Keratinocyte (primary cell): ENCODE results near the gene MST1. TPM values are rescaled to one million over a fixed set of nuclear protein-coding genes. Genes with fewer than 3 reads are reported as not detected.

ENCODE experiments used
- DNase-seq: peaks from one replicate; pipeline ENCODE4 v3.0.0-alpha.2; 2011; ENCODE audit warnings: low read depth, missing footprints, low spot score
- FAIRE-seq: peaks from 2 replicates; lab custom pipeline; 2011; peaks lifted over from hg19 to GRCh38; lab: Jason Lieb, UNC
- H2AFZ ChIP-seq: 2 replicates; pipeline ENCODE4 v1.6.0; 2012; ENCODE audit warnings: low read length, control low read depth, inconsistent platforms; ENCODE audit not compliant: control insufficient read depth
- H3K27ac ChIP-seq: 2 replicates; pipeline ENCODE4 v1.5.1; 2011; ENCODE audit warnings: low read length; ENCODE audit not compliant: control insufficient read depth, insufficient read depth
- H3K27me3 ChIP-seq: 3 replicates; pipeline ENCODE4 v1.6.0; 2011; ENCODE audit warnings: low read length; ENCODE audit not compliant: control insufficient read depth, insufficient read depth; ENCODE audit errors: extremely low read depth
- H3K36me3 ChIP-seq, 2 experiments: 2 replicates in 1 of 2; 3 replicates in 1 of 2; pipeline ENCODE4 v1.5.1; 2011; ENCODE audit warnings: low read length in 2 of 2, mild to moderate bottlenecking in 1 of 2; ENCODE audit not compliant: control insufficient read depth in 2 of 2, insufficient read depth in 2 of 2; ENCODE audit errors: extremely low read depth in 1 of 2
- H3K4me1 ChIP-seq: 3 replicates; pipeline ENCODE4 v1.5.1; 2011; ENCODE audit warnings: low read length; ENCODE audit not compliant: control insufficient read depth, insufficient read depth; ENCODE audit errors: extremely low read depth
- H3K4me2 ChIP-seq: 3 replicates; pipeline ENCODE4 v1.6.0; 2011; ENCODE audit warnings: low read depth, low read length; ENCODE audit not compliant: control insufficient read depth, insufficient read depth; ENCODE audit errors: extremely low read depth
- H3K4me3 ChIP-seq, 3 experiments: fragments of 200-600 bp in 1 of 3; sonication (generic) in 1 of 3; 2 replicates in 2 of 3; 3 replicates in 1 of 3; pipeline ENCODE4 v1.5.1; 2011 to 2016; ENCODE audit warnings: low read length in 3 of 3, mild to moderate bottlenecking in 3 of 3, control low read depth in 2 of 3, inconsistent platforms in 1 of 3, low read depth in 1 of 3, mixed read lengths in 1 of 3, mixed run types in 1 of 3, moderate library complexity in 1 of 3; ENCODE audit not compliant: control insufficient read depth in 2 of 3, insufficient read depth in 2 of 3; ENCODE audit errors: extremely low read depth in 1 of 3
- H3K79me2 ChIP-seq: 2 replicates; pipeline ENCODE4 v1.6.0; 2012; ENCODE audit warnings: low read length; ENCODE audit not compliant: control insufficient read depth, insufficient read depth
- H3K9ac ChIP-seq: 3 replicates; pipeline ENCODE4 v1.6.0; 2011; ENCODE audit warnings: low read length; ENCODE audit not compliant: control insufficient read depth, insufficient read depth; ENCODE audit errors: extremely low read depth
- H3K9me1 ChIP-seq: 3 replicates; pipeline ENCODE4 v1.6.0; 2011; ENCODE audit warnings: low read length; ENCODE audit not compliant: control insufficient read depth, insufficient read depth; ENCODE audit errors: extremely low read depth
- H3K9me3 ChIP-seq: 2 replicates; pipeline ENCODE4 v1.5.1; 2012; ENCODE audit warnings: low read depth, low read length; ENCODE audit not compliant: control insufficient read depth
- H4K20me1 ChIP-seq: 3 replicates; pipeline ENCODE4 v1.6.0; 2011; ENCODE audit warnings: low read length; ENCODE audit not compliant: control insufficient read depth, insufficient read depth; ENCODE audit errors: extremely low read depth
- CTCF ChIP-seq, 3 experiments: IDR thresholded peaks in 1 of 3; conservative IDR thresholded peaks in 1 of 3; optimal IDR thresholded peaks in 1 of 3; 2 replicates in 2 of 3; 3 replicates in 1 of 3; pipeline versions ENCODE3 to v1.5.1; 2011; ENCODE audit warnings: low read length in 3 of 3, mild to moderate bottlenecking in 3 of 3, moderate library complexity in 2 of 3, control low read depth in 1 of 3, inconsistent platforms in 1 of 3; ENCODE audit not compliant: insufficient read depth in 2 of 3; ENCODE audit errors: extremely low read depth in 1 of 3
- EZH2 ChIP-seq: IDR thresholded peaks from one replicate; pipeline ENCODE4 v1.6.1; 2012; ENCODE audit warnings: inconsistent platforms, mild to moderate bottlenecking, low read length, moderate library complexity
- dilution Hi-C: fragments of 300-500 bp; cut with MboI; formaldehyde crosslinking; loops from one replicate; pipeline ENCODE4 v1.7.0; 2020; ENCODE audit warnings: low sequenced_read_pairs; ENCODE audit not compliant: extremely low pct_ligation_motif_present
- polyA plus RNA-seq, 5 experiments: library from polyadenylated mRNA; depleted of rRNA in 3 of 5; stranded (reverse) in 3 of 5; stranded (forward) in 1 of 5; unstranded in 1 of 5; fragments of >200 nt; gene quantifications; 1 replicate in 1 of 5; 2 replicates in 3 of 5; 3 replicates in 1 of 5; pipeline versions ENCODE4 v1.2.1 to v1.2.3, GENCODE V29; 2011 to 2012; ENCODE audit warnings: missing spikeins in 2 of 5, low read depth in 1 of 5, low replicate concordance in 1 of 5

MST1 gene
- polyA plus RNA-seq, 1 donor (not counting 4 experiments of a cell fraction or from before 2014, with no cell fraction given) = 5.2 TPM

DNA sequence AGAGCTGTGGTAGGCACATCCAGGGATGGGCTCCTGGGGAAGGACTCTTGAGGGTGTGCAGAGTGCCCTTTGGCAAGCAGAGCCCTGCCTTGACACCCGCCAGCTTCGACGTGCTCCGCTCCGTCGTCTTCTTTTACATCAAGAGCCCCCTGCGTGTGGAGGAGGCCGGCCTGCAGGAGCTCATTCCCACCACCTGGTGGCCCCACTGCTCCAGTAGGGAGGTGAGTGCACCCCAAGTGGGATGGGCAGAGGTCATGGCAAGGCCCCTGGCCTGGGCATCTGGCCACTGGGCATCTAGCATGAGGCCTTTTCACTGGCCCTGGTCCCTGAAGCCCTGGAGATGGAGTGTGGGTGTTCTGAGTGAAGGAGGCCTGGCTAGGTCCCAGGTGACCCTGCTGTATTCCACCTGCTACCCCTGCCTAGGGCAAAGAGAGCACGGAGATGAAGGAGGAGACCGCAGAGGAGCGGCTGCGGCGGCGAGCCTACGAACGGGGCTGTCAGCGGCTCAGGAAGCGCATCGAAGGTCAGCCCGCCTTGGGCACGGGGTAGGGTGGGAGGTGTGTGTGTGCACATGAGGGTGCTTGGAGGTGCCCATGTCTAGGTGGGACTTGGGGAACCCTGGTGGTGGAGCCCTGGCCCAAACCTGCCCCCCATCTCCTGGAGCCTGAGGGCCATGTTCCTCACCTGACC lies 12.3 kb upstream of the MST1 start:
- Histone ChIP-seq H4K20me1 (no peaks in the 10 kb centered on the region), H3K4me1 (no peaks in the 10 kb centered on the region), H3K27ac (no peak overlapping the region), H3K9ac (no peak overlapping the region), H3K36me3 (peaks cover 39 to 40% of the 10 kb centered on the region in 2 experiments), H3K9me1 (no peaks in the 10 kb centered on the region), H3K27me3 (no peaks in the 10 kb centered on the region), H3K4me3 (no peak overlapping the region), H3K79me2 (no peaks in the 10 kb centered on the region), H3K4me2 (no peak overlapping the region), H3K9me3 (no peaks in the 10 kb centered on the region), H2AFZ (no peak overlapping the region)
- DNase-seq (no peak), FAIRE-seq (no peak)
- dilution Hi-C loops = no loop called here
- TF ChIP-seq EZH2 = no peak
- peak in 2 of 3 experiments; percentile 56 to 67 for TF ChIP-seq CTCF (optimal IDR thresholded peaks at IDR 0.05 in 1 of 3, IDR thresholded peaks at IDR 0.05 in 1 of 3, conservative IDR thresholded peaks at IDR 0.05 in 1 of 3; ENCODE audit: extremely low read depth in 1 of 3, insufficient read depth in 2 of 3, low read length in 3 of 3)

DNA sequence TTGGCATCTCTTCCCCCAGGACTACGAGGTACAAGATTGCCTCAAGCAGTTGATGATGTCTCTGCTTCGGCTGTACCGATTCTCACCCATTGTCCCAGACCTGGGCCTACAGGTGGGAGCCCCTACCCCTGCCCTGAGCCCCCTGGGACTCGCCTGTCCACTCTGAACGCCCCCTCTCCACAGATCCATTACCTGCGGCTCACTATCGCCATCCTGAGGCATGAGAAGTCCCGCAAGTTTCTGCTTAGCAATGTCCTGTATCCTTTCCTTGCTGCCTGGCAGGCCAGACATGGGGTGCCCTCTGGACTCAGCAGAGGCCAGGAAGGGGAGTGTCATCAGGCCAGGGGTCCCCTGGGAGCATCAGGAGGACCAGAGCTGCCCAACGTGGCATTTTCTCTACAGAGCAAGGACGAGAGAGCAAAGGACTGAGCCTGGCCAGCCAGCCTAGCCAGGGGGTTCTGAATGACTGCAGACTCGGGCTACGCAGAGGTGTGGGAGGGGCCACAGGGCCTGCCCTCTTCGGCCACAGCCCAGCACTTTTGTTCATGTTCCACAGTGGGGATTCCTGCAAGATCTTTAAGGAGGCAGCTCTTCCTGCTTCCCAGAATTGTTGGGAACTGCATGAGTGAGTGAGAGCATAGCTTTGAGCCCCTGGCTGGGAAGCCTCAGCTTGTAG lies 11.3 kb upstream of the MST1 start:
- Histone ChIP-seq H3K9me1 (no peaks in the 10 kb centered on the region), H3K4me3 (no peak overlapping the region), H3K79me2 (no peaks in the 10 kb centered on the region), H3K9me3 (no peaks in the 10 kb centered on the region), H3K4me1 (no peaks in the 10 kb centered on the region), H3K4me2 (no peak overlapping the region), H3K36me3 (peaks cover 37 to 38% of the 10 kb centered on the region in 2 experiments), H2AFZ (no peak overlapping the region), H3K27ac (no peak overlapping the region), H3K27me3 (no peaks in the 10 kb centered on the region), H4K20me1 (no peaks in the 10 kb centered on the region), H3K9ac (no peak overlapping the region)
- no peak for TF ChIP-seq EZH2
- TF ChIP-seq CTCF (optimal IDR thresholded peaks at IDR 0.05 in 1 of 3, IDR thresholded peaks at IDR 0.05 in 1 of 3, conservative IDR thresholded peaks at IDR 0.05 in 1 of 3; ENCODE audit: extremely low read depth in 1 of 3, insufficient read depth in 2 of 3, low read length in 3 of 3) = peak in 1 of 3 experiments; percentile 11
- dilution Hi-C loops = no loop called here
- FAIRE-seq = no peak
- no peak for DNase-seq
